Activated CD4-positive, CD25-positive, alpha-beta regulatory T cell (primary cell): Measurements from ENCODE around the gene CASP6.
"Not testable (repeated sequence)": the region's sequence is repeated elsewhere in the genome, so short reads cannot be mapped to it uniquely, and the experiment has no call there.

Experiments
- DNase-seq, 4 experiments: peaks; one replicate each; lab custom pipeline; 2025; lab: John Stamatoyannopoulos, UW

CASP6 gene

GRCh38 chr4:109719604-109720003 is 16.4 kb upstream of the CASP6 start:
- DNase-seq, result no peak

- no peak for DNase-seq
These were observed 15.5 kb upstream of the CASP6 start for GRCh38 chr4:109718759-109719158.

GRCh38 chr4:109713500-109713899 is 10.3 kb upstream of the CASP6 start:
- DNase-seq, result no peak

- no peak for DNase-seq
These were observed 5.7 kb upstream of the CASP6 start for GRCh38 chr4:109708990-109709389.

- no peak for DNase-seq
These were observed 5.2 kb upstream of the CASP6 start for GRCh38 chr4:109708435-109708834.

- DNase-seq, result no peak
These were observed 568 bp upstream of the CASP6 start for GRCh38 chr4:109703664-109704361.

GRCh38 chr4:109701566-109702410 is 1.5 kb downstream of the CASP6 start:
- DNase-seq, result no peak

- no peak for DNase-seq
These were observed 3.6 kb downstream of the CASP6 start for GRCh38 chr4:109699553-109700225.

GRCh38 chr4:109698656-109699055 is 4.6 kb downstream of the CASP6 start:
- DNase-seq, result no peak

- no peak for DNase-seq
These were observed 11.8 kb downstream of the CASP6 start for GRCh38 chr4:109691411-109691920.

GRCh38 chr4:109690690-109691410 is 12.4 kb downstream of the CASP6 start:
- DNase-seq, result no peak

GRCh38 chr4:109684727-109685126 is 18.5 kb downstream of the CASP6 start:
- DNase-seq, result no peak

- DNase-seq, result no peak
These were observed 19.5 kb downstream of the CASP6 start for GRCh38 chr4:109683621-109684253.

GRCh38 chr4:109682875-109683274 is 20.4 kb downstream of the CASP6 start:
- DNase-seq, result no peak

GRCh38 chr4:109678925-109679324 is 24.3 kb downstream of the CASP6 start:
- DNase-seq, result not testable (repeated sequence)

- not testable (repeated sequence) for DNase-seq
These were observed 24.8 kb downstream of the CASP6 start for GRCh38 chr4:109678472-109678871.

GRCh38 chr4:109676886-109677285 is 26.4 kb downstream of the CASP6 start:
- no peak for DNase-seq

GRCh38 chr4:109675843-109676242 is 27.4 kb downstream of the CASP6 start:
- no peak for DNase-seq

GRCh38 chr4:109675181-109675580 is 28.1 kb downstream of the CASP6 start:
- no peak for DNase-seq

GRCh38 chr4:109673303-109673702 is 29.9 kb downstream of the CASP6 start:
- DNase-seq, result no peak

GRCh38 chr4:109672169-109672930 is 30.9 kb downstream of the CASP6 start:
- no peak for DNase-seq
